ENCODE measurements around the gene CFTR.

DNA sequence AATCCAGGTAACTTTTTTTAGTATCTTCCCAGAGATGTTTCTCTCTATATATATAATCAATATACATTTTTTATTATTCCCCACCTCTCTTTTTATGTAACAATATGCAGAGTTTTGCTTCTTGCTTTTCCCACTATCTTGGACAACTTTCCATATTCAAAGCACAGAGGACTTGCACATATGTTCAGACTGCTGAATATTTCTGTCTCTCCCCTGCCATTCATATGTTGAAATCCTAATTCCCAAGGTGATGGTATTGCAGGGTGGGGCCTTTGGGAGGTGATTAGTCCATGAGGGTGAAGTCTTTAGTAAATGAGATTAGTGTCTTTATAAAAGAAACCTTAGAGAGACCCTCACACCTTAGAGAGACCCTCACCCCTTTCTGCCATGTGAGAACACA lies 72.8 kb downstream of the CFTR start:
- TF ChIP-seq EZH2phosphoT487 (IDR thresholded peaks at IDR 0.05) (no peak), CTCF (IDR thresholded peaks at IDR 0.05) (no peak)

Data from neural progenitor cell (in vitro differentiated cells).